ENCODE measurements around the gene ABCC8.
A peak's percentile ranks its signal among the peaks of the same experiment; 100 is the strongest.

The ABCC8 gene

DNA sequence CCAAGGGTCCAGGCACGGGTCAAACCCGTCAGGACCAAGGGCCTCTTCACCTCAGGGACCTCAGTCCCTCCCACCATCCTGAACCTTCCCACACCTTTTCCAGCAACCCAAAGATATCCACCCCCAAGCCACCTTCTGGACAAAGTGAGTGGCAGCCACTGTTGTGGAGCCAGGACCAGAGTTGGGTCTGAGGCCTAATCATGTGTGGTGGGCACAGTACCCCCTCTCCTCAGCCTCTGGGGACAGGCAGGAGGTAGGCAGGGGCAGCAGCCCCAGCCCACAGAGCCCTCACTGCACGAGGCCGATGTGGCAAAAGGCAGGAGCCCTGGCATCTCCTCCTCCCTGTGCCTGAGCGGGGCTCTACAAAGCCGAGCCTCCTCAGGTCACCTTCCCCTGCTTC, 90.7 kb downstream of the ABCC8 start:
- no peak overlapping the region for H3K9ac ChIP-seq (ENCODE audit: insufficient read length)
- no peaks in the 10 kb centered on the region for H3K36me3 ChIP-seq (ENCODE audit: insufficient read depth, low read length)
- H3K9me3 ChIP-seq (ENCODE audit: low read depth, low read length) = no peaks in the 10 kb centered on the region
- H3K27ac ChIP-seq = no peak overlapping the region
- no peak for TF ChIP-seq POLR2AphosphoS5 (IDR thresholded peaks at IDR 0.05; ENCODE audit: borderline replicate concordance, low read depth, low read length)
- DNase-seq (ENCODE audit: low read depth, low spot score) = no peak
- H3K4me3 ChIP-seq = no peak overlapping the region

DNA sequence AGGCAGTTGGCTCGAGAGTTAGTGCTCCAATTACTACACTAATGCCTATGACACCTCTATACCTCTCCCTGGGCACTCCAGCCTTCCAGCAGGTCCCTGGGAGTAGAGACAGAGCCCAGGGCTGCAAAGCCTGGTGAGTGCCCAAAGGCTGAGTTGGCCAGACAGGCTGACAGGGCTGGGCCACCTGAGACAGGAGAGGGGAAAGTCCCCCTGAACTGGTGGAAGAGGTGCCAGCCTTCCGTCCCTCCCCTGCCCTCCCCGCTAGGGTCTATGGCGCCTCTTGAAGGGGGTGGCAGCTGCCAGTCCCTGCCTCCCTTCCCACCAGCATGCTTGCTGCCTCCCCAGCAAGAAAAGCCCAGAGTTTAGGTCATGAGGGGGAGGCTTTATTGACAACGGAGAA, 91.2 kb downstream of the ABCC8 start:
- H3K9me3 ChIP-seq (ENCODE audit: low read depth, low read length) = no peaks in the 10 kb centered on the region
- DNase-seq (ENCODE audit: low read depth, low spot score) = no peak
- no peak overlapping the region for H3K4me3 ChIP-seq
- TF ChIP-seq EZH2 (IDR thresholded peaks at IDR 0.05) (no peak), POLR2AphosphoS5 (IDR thresholded peaks at IDR 0.05; ENCODE audit: borderline replicate concordance, low read depth, low read length) (no peak), FOXP2 (optimal IDR thresholded peaks at IDR 0.05; ENCODE audit: control extremely low read depth, extremely low read length, insufficient read depth) (no peak)
- no peak overlapping the region for H3K9ac ChIP-seq (ENCODE audit: insufficient read length)
- no peaks in the 10 kb centered on the region for H3K36me3 ChIP-seq (ENCODE audit: insufficient read depth, low read length)
- H3K27ac ChIP-seq = no peak overlapping the region

DNA sequence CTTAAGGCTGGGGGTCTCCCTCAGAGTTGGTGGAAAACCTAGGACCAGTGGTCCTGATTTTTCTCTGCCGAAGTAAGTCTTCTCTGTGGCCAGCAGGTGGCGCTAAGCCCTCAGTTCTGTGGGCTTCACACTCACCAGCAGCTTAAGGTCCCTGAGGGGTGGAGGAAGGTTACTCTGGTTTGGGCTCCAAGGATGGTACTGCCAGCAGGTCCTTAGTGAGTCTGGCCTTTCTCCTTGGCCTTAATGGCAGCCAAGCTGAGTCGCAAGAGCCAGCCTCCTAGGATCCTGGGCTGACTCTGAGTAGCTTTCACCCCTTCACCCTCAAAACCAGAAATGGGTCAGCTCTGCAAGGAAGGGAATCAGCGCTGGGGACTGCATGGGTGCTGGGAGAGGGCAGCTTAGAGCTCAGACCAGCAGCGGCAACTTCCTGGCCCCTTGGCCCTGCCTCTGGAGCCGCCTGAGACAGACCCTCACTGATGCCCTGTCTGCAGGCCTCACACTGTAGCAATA, 92.6 kb downstream of the ABCC8 start:
- TF ChIP-seq EZH2 (IDR thresholded peaks at IDR 0.05) (no peak), FOXP2 (optimal IDR thresholded peaks at IDR 0.05; ENCODE audit: control extremely low read depth, extremely low read length, insufficient read depth) (no peak)

DNA sequence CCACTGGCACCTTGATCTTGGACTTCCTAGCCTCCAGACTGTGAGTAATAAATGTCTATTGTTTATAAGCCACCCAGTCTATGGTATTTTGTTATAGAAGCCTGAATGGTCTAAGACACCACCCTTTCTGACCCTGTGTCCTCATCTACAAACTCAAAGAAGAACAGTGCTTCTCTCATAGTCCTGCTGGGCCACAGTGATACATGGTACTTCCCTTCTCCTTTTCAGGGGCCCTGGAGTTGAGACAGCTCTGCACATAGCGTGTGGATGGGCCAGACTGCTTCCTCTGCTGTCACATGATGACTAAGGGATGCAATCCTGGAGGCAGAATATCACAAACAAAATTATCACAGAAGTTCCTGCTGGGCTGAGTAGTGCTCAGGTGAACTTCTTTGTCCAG, 93.2 kb downstream of the ABCC8 start:
- Histone ChIP-seq H3K4me3 (no peak overlapping the region), H3K9me3 (ENCODE audit: low read depth, low read length) (no peaks in the 10 kb centered on the region), H3K9ac (ENCODE audit: insufficient read length) (no peak overlapping the region), H3K27ac (no peak overlapping the region), H3K36me3 (ENCODE audit: insufficient read depth, low read length) (0 out of 2 replicates have a peak, but pooled peaks cover 2% of the 10 kb centered on the region)
- TF ChIP-seq POLR2AphosphoS5 (IDR thresholded peaks at IDR 0.05; ENCODE audit: borderline replicate concordance, low read depth, low read length) (no peak), FOXP2 (optimal IDR thresholded peaks at IDR 0.05; ENCODE audit: control extremely low read depth, extremely low read length, insufficient read depth) (no peak), EZH2 (IDR thresholded peaks at IDR 0.05) (no peak)
- DNase-seq (ENCODE audit: low read depth, low spot score) = no peak

More for the DNA sequence above, 92.6 kb downstream of the ABCC8 start:
- Histone ChIP-seq H3K9me3 (ENCODE audit: low read depth, low read length) (no peaks in the 10 kb centered on the region), H3K4me3 (no peak overlapping the region), H3K27ac (no peak overlapping the region), H3K36me3 (ENCODE audit: insufficient read depth, low read length) (no peaks in the 10 kb centered on the region), H3K9ac (ENCODE audit: insufficient read length) (no peak overlapping the region)
- peak; percentile 37 for DNase-seq (ENCODE audit: low read depth, low spot score)

DNA sequence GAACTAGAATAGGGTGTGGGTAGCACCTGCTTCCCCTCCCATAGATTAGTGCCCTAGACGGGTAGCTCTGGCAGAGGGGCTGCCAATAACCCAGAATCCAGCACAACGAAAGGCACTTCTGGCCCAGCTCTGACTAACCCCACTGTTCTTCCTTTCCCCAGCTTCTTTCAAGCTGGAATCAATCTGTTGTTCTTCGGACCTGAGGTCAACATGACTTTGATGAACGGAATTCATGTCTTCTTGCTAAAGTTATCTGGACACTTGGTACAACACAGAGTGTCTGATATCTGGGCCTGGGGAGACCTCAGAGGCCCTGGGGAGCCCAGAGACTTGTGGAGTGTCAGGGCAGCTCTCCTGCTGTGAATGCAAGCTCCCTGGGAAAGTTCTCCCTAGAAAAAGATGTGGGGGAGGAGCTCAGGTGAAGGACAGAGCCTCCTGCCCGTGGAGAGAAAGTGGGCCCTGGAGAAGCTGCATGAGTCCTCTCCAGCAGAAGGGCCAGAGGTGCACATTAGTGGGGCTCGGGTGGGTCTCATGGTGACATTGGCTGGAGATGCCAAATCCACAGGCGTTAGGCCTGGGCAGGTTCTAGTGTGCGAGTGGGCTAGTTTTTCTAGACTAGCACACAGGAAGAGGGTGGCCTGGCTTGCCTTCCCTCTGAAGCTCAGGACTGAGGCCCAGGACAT, 94.5 kb downstream of the ABCC8 start:
- TF ChIP-seq FOXP2 (optimal IDR thresholded peaks at IDR 0.05; ENCODE audit: control extremely low read depth, extremely low read length, insufficient read depth) (no peak), POLR2AphosphoS5 (IDR thresholded peaks at IDR 0.05; ENCODE audit: borderline replicate concordance, low read depth, low read length) (no peak), EZH2 (IDR thresholded peaks at IDR 0.05) (no peak)
- no peak for DNase-seq (ENCODE audit: low read depth, low spot score)
- no peaks in the 10 kb centered on the region for H3K9me3 ChIP-seq (ENCODE audit: low read depth, low read length)
- no peak overlapping the region for H3K27ac ChIP-seq
- H3K4me3 ChIP-seq = no peak overlapping the region
- H3K36me3 ChIP-seq (ENCODE audit: insufficient read depth, low read length) = 0 out of 2 replicates have a peak, but pooled peaks cover 3% of the 10 kb centered on the region
- no peak overlapping the region for H3K9ac ChIP-seq (ENCODE audit: insufficient read length)

DNA sequence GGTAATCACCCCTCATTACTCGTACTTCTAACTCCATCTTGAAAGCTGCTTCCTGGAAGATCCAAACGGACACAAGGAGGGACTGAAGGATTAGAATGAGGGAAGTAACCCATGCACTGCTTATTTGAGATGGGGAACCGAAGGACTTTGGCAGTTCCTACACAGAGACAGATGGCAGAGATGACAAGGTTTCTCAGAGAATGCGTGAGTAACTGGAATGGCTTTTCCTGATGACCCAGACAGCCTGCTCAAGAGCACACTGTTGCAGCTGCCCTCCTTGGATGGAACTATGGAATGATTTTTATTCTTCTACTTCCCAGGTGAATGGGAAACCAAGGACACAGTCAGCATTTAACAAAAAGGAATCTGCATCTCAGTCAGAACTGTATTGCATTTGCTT, 95.5 kb downstream of the ABCC8 start:
- H3K4me3 ChIP-seq = no peak overlapping the region
- H3K9me3 ChIP-seq (ENCODE audit: low read depth, low read length) = no peaks in the 10 kb centered on the region
- no peak for DNase-seq (ENCODE audit: low read depth, low spot score)
- no peak overlapping the region for H3K9ac ChIP-seq (ENCODE audit: insufficient read length)
- 0 out of 2 replicates have a peak, but pooled peaks cover 3% of the 10 kb centered on the region for H3K36me3 ChIP-seq (ENCODE audit: insufficient read depth, low read length)
- H3K27ac ChIP-seq = no peak overlapping the region
- TF ChIP-seq FOXP2 (optimal IDR thresholded peaks at IDR 0.05; ENCODE audit: control extremely low read depth, extremely low read length, insufficient read depth) = no peak
- TF ChIP-seq POLR2AphosphoS5 (IDR thresholded peaks at IDR 0.05; ENCODE audit: borderline replicate concordance, low read depth, low read length) = no peak
- no peak for TF ChIP-seq EZH2 (IDR thresholded peaks at IDR 0.05)

DNA sequence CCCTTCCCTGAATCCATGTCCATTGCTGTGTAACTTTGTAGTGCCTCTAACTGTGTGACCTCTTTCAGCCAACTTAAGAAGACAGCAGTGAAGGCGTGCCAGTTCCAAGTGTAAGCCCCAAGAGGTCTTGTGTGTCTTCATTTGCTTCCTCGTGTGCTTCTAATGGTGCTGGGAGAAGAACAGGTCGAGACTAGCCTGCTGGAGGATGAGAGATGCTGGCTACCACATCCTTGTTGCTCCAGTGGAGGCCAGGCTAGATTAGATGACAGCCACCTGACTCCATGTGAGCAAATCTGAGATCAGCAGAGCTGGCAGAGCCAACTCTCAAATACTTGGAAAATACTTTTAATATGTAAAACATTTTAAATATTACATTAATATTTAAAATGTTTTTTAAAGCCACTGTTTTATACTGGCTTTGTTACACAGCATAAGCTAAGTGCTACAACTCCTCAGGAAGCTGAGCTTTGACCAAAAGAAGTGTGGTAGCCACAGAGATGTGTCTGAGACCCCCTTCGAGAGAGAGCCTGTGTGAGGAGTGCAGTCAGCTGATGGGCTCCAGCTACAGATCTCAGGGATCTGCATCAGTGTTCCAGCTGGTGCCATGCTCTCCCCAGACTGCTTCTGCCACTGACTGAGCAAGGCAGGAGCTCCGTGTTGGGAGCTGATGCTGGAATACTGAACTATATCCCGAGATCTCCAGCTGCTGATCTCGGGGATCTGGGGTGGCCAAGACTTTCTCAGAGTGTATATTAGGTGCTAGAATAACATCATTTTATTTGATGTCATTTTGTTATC, 97.1 kb downstream of the ABCC8 start:
- Histone ChIP-seq H3K27ac (no peak overlapping the region), H3K36me3 (ENCODE audit: insufficient read depth, low read length) (0 out of 2 replicates have a peak, but pooled peaks cover 3% of the 10 kb centered on the region), H3K4me3 (no peak overlapping the region), H3K9me3 (ENCODE audit: low read depth, low read length) (no peaks in the 10 kb centered on the region), H3K9ac (ENCODE audit: insufficient read length) (no peak overlapping the region)
- DNase-seq (ENCODE audit: low read depth, low spot score) = no peak
- TF ChIP-seq FOXP2 (optimal IDR thresholded peaks at IDR 0.05; ENCODE audit: control extremely low read depth, extremely low read length, insufficient read depth) (no peak), EZH2 (IDR thresholded peaks at IDR 0.05) (no peak), POLR2AphosphoS5 (IDR thresholded peaks at IDR 0.05; ENCODE audit: borderline replicate concordance, low read depth, low read length) (no peak)

DNA sequence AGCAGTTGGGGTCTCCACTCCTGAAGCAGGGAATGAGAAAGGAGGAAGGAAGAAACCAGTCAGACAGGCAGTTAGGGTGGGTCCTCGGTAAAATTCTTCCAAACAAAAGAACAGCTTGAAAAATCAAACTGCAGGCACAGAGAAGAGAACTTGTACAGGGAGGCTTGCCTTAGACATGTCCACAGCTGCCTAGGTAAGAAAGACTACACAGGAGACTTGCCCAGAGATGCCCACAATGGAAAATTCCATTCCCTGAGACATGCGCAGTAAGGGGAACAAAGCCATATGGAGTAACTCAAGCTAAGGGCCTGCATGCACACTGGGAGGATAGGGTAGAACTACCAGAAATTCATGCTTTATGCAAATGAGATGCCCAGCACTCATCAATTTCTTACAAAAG, 98.0 kb downstream of the ABCC8 start:
- Histone ChIP-seq H3K36me3 (ENCODE audit: insufficient read depth, low read length) (peaks cover 6% of the 10 kb centered on the region; the same call in 1 of the 2 replicates), H3K9ac (ENCODE audit: insufficient read length) (no peak overlapping the region), H3K4me3 (no peak overlapping the region), H3K27ac (no peak overlapping the region), H3K9me3 (ENCODE audit: low read depth, low read length) (no peaks in the 10 kb centered on the region)
- no peak for DNase-seq (ENCODE audit: low read depth, low spot score)
- TF ChIP-seq FOXP2 (optimal IDR thresholded peaks at IDR 0.05; ENCODE audit: control extremely low read depth, extremely low read length, insufficient read depth) (no peak), EZH2 (IDR thresholded peaks at IDR 0.05) (no peak), POLR2AphosphoS5 (IDR thresholded peaks at IDR 0.05; ENCODE audit: borderline replicate concordance, low read depth, low read length) (no peak)

All from SK-N-MC (cell line).